GM10847 (cell line): Measurements from ENCODE around the gene CALD1.

ENCODE experiments used
- POLR2A ChIP-seq: IDR thresholded peaks from 2 replicates; pipeline ENCODE4 v1.6.1; 2011; ENCODE audit not compliant: insufficient read length; ENCODE audit errors: extremely low read depth

Gene CALD1

GRCh38 chr7:134798155-134798554 lies 18.7 kb downstream of the CALD1 start:
- TF ChIP-seq POLR2A, result no peak

- TF ChIP-seq POLR2A, result no peak
These were observed 19.9 kb downstream of the CALD1 start for GRCh38 chr7:134799377-134799776.

- TF ChIP-seq POLR2A, result no peak
These were observed 23.3 kb downstream of the CALD1 start for GRCh38 chr7:134802762-134803161.

- TF ChIP-seq POLR2A, result no peak
These were observed 24.9 kb downstream of the CALD1 start for GRCh38 chr7:134804351-134804750.

GRCh38 chr7:134804854-134805253 lies 25.4 kb downstream of the CALD1 start:
- TF ChIP-seq POLR2A, result no peak

GRCh38 chr7:134806197-134806596 lies 26.8 kb downstream of the CALD1 start:
- no peak for TF ChIP-seq POLR2A

- TF ChIP-seq POLR2A, result no peak
These were observed 30.2 kb downstream of the CALD1 start for GRCh38 chr7:134809616-134810015.

- TF ChIP-seq POLR2A, result no peak
These were observed 32.3 kb downstream of the CALD1 start for GRCh38 chr7:134811765-134812164.

GRCh38 chr7:134813663-134814396 lies 34.4 kb downstream of the CALD1 start:
- TF ChIP-seq POLR2A, result no peak

- TF ChIP-seq POLR2A, result no peak
These were observed 35.4 kb downstream of the CALD1 start for GRCh38 chr7:134814730-134815364.

GRCh38 chr7:134818613-134819345 lies 39.3 kb downstream of the CALD1 start:
- TF ChIP-seq POLR2A, result no peak

- TF ChIP-seq POLR2A, result no peak
These were observed 40.0 kb downstream of the CALD1 start for GRCh38 chr7:134819401-134819800.

GRCh38 chr7:134820295-134820694 lies 40.9 kb downstream of the CALD1 start:
- TF ChIP-seq POLR2A, result no peak

- TF ChIP-seq POLR2A, result no peak
These were observed 41.3 kb downstream of the CALD1 start for GRCh38 chr7:134820778-134821177.

- no peak for TF ChIP-seq POLR2A
These were observed 44.0 kb downstream of the CALD1 start for GRCh38 chr7:134823400-134823799.

- TF ChIP-seq POLR2A, result no peak
These were observed 46.2 kb downstream of the CALD1 start for GRCh38 chr7:134825666-134826065.

- no peak for TF ChIP-seq POLR2A
These were observed 46.7 kb downstream of the CALD1 start for GRCh38 chr7:134826105-134826504.

GRCh38 chr7:134827436-134827835 lies 48.0 kb downstream of the CALD1 start:
- no peak for TF ChIP-seq POLR2A
